Panc1 (cell line): ENCODE measurements around the gene MYH11.

Experiments used
- POLR2AphosphoS5 ChIP-seq: IDR thresholded peaks from 2 replicates; pipeline ENCODE4 v1.6.1; 2012; ENCODE audit warnings: mild to moderate bottlenecking, low read depth, low read length, moderate library complexity
- SIN3A ChIP-seq: IDR thresholded peaks from 2 replicates; pipeline ENCODE4 v1.6.1; 2012; ENCODE audit warnings: low read depth, mild to moderate bottlenecking, low read length, moderate library complexity, borderline replicate concordance; ENCODE audit not compliant: insufficient read depth
- TCF7L2 ChIP-seq: IDR thresholded peaks from 2 replicates; pipeline ENCODE4 v1.6.1; 2011; ENCODE audit warnings: mild to moderate bottlenecking, low read depth, low read length, inconsistent platforms
- TF ChIP-seq, protein P1 (sequence below): fragments of 450-650 bp; IDR thresholded peaks from 2 replicates; pipeline ENCODE4 v1.5.1; 2017; ENCODE audit warnings: mild to moderate bottlenecking
- TF ChIP-seq, protein P2 (sequence below), 2 experiments: IDR thresholded peaks; 2 replicates each; pipeline ENCODE4 v1.6.1; 2011 to 2012; ENCODE audit warnings: low read depth in 2 of 2, control low read depth in 1 of 2, low read length in 1 of 2, mild to moderate bottlenecking in 1 of 2, moderate library complexity in 1 of 2; ENCODE audit not compliant: insufficient read depth in 1 of 2

DNA sequence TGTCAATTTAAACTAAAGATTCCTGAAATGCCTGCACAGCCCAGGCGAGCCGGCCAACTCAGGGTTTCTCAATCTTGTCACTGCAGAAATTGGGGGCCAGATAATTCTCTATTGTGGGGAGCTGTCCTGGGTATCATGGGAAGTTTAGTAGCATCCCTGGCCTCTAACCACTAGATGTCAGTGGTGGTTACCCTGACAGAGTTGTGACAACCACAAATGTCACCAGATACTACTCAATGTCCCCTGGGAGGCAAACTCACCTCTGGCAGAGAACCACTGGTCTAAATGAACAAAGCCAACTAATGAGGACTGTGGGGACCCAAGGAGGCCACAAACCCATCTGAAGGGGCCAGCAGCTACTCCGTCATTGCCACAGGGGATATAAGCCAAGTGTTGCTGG lies 90.9 kb downstream of the MYH11 start:
- TF ChIP-seq POLR2AphosphoS5: no peak
- TF ChIP-seq, protein P1, sequence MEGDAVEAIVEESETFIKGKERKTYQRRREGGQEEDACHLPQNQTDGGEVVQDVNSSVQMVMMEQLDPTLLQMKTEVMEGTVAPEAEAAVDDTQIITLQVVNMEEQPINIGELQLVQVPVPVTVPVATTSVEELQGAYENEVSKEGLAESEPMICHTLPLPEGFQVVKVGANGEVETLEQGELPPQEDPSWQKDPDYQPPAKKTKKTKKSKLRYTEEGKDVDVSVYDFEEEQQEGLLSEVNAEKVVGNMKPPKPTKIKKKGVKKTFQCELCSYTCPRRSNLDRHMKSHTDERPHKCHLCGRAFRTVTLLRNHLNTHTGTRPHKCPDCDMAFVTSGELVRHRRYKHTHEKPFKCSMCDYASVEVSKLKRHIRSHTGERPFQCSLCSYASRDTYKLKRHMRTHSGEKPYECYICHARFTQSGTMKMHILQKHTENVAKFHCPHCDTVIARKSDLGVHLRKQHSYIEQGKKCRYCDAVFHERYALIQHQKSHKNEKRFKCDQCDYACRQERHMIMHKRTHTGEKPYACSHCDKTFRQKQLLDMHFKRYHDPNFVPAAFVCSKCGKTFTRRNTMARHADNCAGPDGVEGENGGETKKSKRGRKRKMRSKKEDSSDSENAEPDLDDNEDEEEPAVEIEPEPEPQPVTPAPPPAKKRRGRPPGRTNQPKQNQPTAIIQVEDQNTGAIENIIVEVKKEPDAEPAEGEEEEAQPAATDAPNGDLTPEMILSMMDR: peak; percentile 94
- TF ChIP-seq, protein P2, sequence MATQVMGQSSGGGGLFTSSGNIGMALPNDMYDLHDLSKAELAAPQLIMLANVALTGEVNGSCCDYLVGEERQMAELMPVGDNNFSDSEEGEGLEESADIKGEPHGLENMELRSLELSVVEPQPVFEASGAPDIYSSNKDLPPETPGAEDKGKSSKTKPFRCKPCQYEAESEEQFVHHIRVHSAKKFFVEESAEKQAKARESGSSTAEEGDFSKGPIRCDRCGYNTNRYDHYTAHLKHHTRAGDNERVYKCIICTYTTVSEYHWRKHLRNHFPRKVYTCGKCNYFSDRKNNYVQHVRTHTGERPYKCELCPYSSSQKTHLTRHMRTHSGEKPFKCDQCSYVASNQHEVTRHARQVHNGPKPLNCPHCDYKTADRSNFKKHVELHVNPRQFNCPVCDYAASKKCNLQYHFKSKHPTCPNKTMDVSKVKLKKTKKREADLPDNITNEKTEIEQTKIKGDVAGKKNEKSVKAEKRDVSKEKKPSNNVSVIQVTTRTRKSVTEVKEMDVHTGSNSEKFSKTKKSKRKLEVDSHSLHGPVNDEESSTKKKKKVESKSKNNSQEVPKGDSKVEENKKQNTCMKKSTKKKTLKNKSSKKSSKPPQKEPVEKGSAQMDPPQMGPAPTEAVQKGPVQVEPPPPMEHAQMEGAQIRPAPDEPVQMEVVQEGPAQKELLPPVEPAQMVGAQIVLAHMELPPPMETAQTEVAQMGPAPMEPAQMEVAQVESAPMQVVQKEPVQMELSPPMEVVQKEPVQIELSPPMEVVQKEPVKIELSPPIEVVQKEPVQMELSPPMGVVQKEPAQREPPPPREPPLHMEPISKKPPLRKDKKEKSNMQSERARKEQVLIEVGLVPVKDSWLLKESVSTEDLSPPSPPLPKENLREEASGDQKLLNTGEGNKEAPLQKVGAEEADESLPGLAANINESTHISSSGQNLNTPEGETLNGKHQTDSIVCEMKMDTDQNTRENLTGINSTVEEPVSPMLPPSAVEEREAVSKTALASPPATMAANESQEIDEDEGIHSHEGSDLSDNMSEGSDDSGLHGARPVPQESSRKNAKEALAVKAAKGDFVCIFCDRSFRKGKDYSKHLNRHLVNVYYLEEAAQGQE (IDR thresholded peaks at IDR 0.05; ENCODE audit: insufficient read depth in 1 of 2, low read depth in 2 of 2, low read length in 1 of 2): peak; percentile 79 to 81
- no peak for TF ChIP-seq SIN3A
- TF ChIP-seq TCF7L2: no peak
